ENCODE results near the gene MAP4K3. TPM values are rescaled to one million over a fixed set of nuclear protein-coding genes. Genes with fewer than 3 reads are reported as not detected.

MAP4K3 gene
- total and polyA plus RNA-seq, 9 of the 15 experiments (the other 6 are each of a cell fraction or from before 2014, with no cell fraction given), result 3.1 to 30.0 (median 16.9) TPM

DNA sequence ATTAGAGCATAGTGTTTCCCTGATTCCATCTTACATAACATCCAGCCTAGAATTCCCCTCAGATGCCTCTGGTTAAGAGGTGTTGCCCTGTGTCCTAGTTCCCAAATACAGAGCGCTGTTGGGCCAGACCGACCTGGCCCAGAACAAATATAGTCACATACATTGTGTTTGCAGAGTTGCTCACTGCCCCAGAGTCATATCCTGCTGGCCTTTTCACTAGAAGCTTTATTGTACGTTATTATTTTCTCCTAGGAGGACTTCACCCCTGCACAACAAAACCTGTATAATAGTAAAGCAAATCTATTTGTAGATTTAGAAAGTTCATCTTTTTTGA, 11.1 kb upstream of the MAP4K3 start:
- H3K9me3 ChIP-seq (replicated peaks; ENCODE audit: control insufficient read depth, insufficient read depth, low read depth, low read length), result no peaks in the 10 kb centered on the region
- H3K9ac ChIP-seq (ENCODE audit: insufficient read depth in 1 of 2, low read depth in 2 of 2, low read length in 2 of 2), result no peak overlapping the region
- no peaks in the 10 kb centered on the region for H4K20me1 ChIP-seq (replicated peaks; ENCODE audit: control insufficient read depth, insufficient read depth, low read length)
- no peaks in the 10 kb centered on the region for H3K79me2 ChIP-seq (ENCODE audit: control insufficient read depth, insufficient read depth, low read length)
- H3K27ac ChIP-seq (ENCODE audit: extremely low read depth, low read depth, low read length), result no peak overlapping the region
- no peak overlapping the region for H2AFZ ChIP-seq (ENCODE audit: low read depth, low read length)
- no peak overlapping the region for H3K4me3 ChIP-seq
- ChIA-PET POLR2A (interaction anchor here (0.9 kb wide), 1 partner anchor 47 kb away, joined by 3 read pairs; no protein-coding TSS in a partner anchor), CTCF (ENCODE audit: low intra/inter-chr PET ratio) (no interaction called here)
- intact Hi-C loops (cut with micrococcal nuclease) (no loop called here), in situ Hi-C loops (cut with MboI) (no loop called here)
- BruUV-seq (replicated peaks), result no TSS peak
- no peaks in the 10 kb centered on the region for H3K9me1 ChIP-seq (ENCODE audit: control insufficient read depth, insufficient read depth, low read length)
- no peak for DNase-seq (ENCODE audit: extremely low read depth in 1 of 4, low spot score in 3 of 4)
- no peak for ATAC-seq
- H3K4me2 ChIP-seq (ENCODE audit: insufficient read depth, low read length), result no peak overlapping the region
- H3K27me3 ChIP-seq (ENCODE audit: control insufficient read depth in 2 of 2, insufficient read depth in 2 of 2, low read length in 2 of 2), result no peaks in the 10 kb centered on the region
- FAIRE-seq, result no peak
- H3K36me3 ChIP-seq (ENCODE audit: control insufficient read depth, insufficient read depth, low read length), result peaks cover 5% of the 10 kb centered on the region; the same call in 2 of the 3 replicates
- no peaks in the 10 kb centered on the region for H3K4me1 ChIP-seq (replicated peaks in 1 of 2; ENCODE audit: control insufficient read depth in 2 of 2, insufficient read depth in 2 of 2, low read length in 2 of 2)
- 92% methylated on average over 3 of the region's 3 CpGs for WGBS (ENCODE audit: insufficient coverage, low coverage, missing lambda C conversion rate)
- TF ChIP-seq, protein P1, sequence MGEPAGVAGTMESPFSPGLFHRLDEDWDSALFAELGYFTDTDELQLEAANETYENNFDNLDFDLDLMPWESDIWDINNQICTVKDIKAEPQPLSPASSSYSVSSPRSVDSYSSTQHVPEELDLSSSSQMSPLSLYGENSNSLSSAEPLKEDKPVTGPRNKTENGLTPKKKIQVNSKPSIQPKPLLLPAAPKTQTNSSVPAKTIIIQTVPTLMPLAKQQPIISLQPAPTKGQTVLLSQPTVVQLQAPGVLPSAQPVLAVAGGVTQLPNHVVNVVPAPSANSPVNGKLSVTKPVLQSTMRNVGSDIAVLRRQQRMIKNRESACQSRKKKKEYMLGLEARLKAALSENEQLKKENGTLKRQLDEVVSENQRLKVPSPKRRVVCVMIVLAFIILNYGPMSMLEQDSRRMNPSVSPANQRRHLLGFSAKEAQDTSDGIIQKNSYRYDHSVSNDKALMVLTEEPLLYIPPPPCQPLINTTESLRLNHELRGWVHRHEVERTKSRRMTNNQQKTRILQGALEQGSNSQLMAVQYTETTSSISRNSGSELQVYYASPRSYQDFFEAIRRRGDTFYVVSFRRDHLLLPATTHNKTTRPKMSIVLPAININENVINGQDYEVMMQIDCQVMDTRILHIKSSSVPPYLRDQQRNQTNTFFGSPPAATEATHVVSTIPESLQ (CRISPR knock-in tag; IDR thresholded peaks at IDR 0.05), result no peak
- TF ChIP-seq MAFF (IDR thresholded peaks at IDR 0.05; ENCODE audit: low read length) (no peak), ZNF232 (CRISPR knock-in tag; IDR thresholded peaks at IDR 0.05) (no peak), SREBF1 (IDR thresholded peaks at IDR 0.05; ENCODE audit: borderline replicate concordance, low read depth, low read length) (no peak), TCF7L2 (IDR thresholded peaks at IDR 0.05; ENCODE audit: low read depth, low read length) (no peak), POLR2AphosphoS2 (IDR thresholded peaks at IDR 0.05; ENCODE audit: low read length) (no peak), ZNF57 (CRISPR knock-in tag; IDR thresholded peaks at IDR 0.05) (no peak), CREB3L1 (IDR thresholded peaks at IDR 0.05; ENCODE audit: borderline replicate concordance, low read depth) (no peak)
- TF ChIP-seq, protein P2, sequence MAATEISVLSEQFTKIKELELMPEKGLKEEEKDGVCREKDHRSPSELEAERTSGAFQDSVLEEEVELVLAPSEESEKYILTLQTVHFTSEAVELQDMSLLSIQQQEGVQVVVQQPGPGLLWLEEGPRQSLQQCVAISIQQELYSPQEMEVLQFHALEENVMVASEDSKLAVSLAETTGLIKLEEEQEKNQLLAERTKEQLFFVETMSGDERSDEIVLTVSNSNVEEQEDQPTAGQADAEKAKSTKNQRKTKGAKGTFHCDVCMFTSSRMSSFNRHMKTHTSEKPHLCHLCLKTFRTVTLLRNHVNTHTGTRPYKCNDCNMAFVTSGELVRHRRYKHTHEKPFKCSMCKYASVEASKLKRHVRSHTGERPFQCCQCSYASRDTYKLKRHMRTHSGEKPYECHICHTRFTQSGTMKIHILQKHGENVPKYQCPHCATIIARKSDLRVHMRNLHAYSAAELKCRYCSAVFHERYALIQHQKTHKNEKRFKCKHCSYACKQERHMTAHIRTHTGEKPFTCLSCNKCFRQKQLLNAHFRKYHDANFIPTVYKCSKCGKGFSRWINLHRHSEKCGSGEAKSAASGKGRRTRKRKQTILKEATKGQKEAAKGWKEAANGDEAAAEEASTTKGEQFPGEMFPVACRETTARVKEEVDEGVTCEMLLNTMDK (IDR thresholded peaks at IDR 0.05; ENCODE audit: borderline replicate concordance, insufficient read depth, low read depth, low read length, poor library complexity, severe bottlenecking), result no peak
- TF ChIP-seq, protein P3, sequence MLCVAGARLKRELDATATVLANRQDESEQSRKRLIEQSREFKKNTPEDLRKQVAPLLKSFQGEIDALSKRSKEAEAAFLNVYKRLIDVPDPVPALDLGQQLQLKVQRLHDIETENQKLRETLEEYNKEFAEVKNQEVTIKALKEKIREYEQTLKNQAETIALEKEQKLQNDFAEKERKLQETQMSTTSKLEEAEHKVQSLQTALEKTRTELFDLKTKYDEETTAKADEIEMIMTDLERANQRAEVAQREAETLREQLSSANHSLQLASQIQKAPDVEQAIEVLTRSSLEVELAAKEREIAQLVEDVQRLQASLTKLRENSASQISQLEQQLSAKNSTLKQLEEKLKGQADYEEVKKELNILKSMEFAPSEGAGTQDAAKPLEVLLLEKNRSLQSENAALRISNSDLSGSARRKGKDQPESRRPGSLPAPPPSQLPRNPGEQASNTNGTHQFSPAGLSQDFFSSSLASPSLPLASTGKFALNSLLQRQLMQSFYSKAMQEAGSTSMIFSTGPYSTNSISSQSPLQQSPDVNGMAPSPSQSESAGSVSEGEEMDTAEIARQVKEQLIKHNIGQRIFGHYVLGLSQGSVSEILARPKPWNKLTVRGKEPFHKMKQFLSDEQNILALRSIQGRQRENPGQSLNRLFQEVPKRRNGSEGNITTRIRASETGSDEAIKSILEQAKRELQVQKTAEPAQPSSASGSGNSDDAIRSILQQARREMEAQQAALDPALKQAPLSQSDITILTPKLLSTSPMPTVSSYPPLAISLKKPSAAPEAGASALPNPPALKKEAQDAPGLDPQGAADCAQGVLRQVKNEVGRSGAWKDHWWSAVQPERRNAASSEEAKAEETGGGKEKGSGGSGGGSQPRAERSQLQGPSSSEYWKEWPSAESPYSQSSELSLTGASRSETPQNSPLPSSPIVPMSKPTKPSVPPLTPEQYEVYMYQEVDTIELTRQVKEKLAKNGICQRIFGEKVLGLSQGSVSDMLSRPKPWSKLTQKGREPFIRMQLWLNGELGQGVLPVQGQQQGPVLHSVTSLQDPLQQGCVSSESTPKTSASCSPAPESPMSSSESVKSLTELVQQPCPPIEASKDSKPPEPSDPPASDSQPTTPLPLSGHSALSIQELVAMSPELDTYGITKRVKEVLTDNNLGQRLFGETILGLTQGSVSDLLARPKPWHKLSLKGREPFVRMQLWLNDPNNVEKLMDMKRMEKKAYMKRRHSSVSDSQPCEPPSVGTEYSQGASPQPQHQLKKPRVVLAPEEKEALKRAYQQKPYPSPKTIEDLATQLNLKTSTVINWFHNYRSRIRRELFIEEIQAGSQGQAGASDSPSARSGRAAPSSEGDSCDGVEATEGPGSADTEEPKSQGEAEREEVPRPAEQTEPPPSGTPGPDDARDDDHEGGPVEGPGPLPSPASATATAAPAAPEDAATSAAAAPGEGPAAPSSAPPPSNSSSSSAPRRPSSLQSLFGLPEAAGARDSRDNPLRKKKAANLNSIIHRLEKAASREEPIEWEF (CRISPR knock-in tag; IDR thresholded peaks at IDR 0.05), result no peak
